Thyroid gland (tissue), 4 donors: ENCODE data around the gene NEFH.

Experiments
- CTCF ChIP-seq, 6 experiments: fragments of 200-600 bp in 3 of 6; fragments of 450-650 bp in 3 of 6; sonication (generic) in 3 of 6; IDR thresholded peaks; one replicate each; pipeline ENCODE4 v1.5.1; 2016 to 2019; ENCODE audit warnings: antibody characterized with exemption in 6 of 6, mild to moderate bottlenecking in 2 of 6, inconsistent platforms in 1 of 6, moderate library complexity in 1 of 6
- POLR2A ChIP-seq, 2 donors: fragments of 450-650 bp; IDR thresholded peaks; one replicate each; pipeline ENCODE4 v1.6.1; 2017; ENCODE audit warnings: antibody characterized with exemption in 2 of 2, mild to moderate bottlenecking in 2 of 2, moderate library complexity in 1 of 2

GRCh38 chr22:29435236-29436136 is 44.5 kb upstream of the NEFH start:
- TF ChIP-seq CTCF (IDR thresholded peaks at IDR 0.05): no peak
- TF ChIP-seq POLR2A (IDR thresholded peaks at IDR 0.05): no peak
